ENCODE results near the gene C12orf60. TPM values are rescaled to one million over a fixed set of nuclear protein-coding genes. Genes with fewer than 3 reads are reported as not detected.

The C12orf60 gene
- total RNA-seq, 1 experiment from 2014 or later: 1.9 TPM

DNA sequence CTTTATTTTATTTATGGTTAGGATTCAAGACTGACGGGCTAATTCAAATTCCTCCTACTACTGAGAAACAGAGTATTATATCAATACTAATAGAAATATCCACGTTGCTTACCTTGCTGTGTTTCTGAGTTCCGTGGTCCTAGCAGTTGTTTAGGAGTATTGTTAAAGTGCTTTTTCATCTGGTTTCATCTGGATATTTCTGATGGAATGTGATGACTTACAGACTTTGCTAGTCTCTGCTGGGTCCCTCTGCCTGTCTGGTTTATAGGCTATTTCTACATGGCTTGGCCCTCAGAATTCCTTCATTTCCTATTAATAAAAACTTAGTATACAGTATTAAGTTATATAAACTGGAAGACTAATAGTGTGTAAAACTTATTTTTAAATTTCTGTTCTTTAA is 10.5 kb downstream of the C12orf60 start, which contains the start of gene SMCO3:
Gene SMCO3 (minus strand): TSS at position 169 of the 400 bp plus-strand sequence. CDS start 7,502 bp downstream, outside the sequence.
- Histone ChIP-seq H3K56ac (ENCODE audit: insufficient read length, low read depth, low read length) (no peak within 1 kb of the TSS), H3K9ac (ENCODE audit: extremely low read depth, insufficient read length, low read length) (no peak within 1 kb of the TSS), H3K9me3 (ENCODE audit: control insufficient read depth, low read depth, low read length) (no peaks in the 10 kb centered on the region), H2BK15ac (ENCODE audit: low read depth, low read length) (no peak within 1 kb of the TSS), H4K5ac (ENCODE audit: insufficient read length, low read depth, low read length) (no peak within 1 kb of the TSS), H3K14ac (ENCODE audit: insufficient read depth, low read length) (no peak within 1 kb of the TSS), H3K27me3 (ENCODE audit: insufficient read depth, low read length) (no peaks in the 10 kb centered on the region), H4K91ac (ENCODE audit: insufficient read length, low read depth, low read length) (no peak within 1 kb of the TSS), H3K79me1 (ENCODE audit: insufficient read depth, low read depth, low read length, poor library complexity, severe bottlenecking) (no peaks in the 10 kb centered on the region), H3K4me1 (ENCODE audit: insufficient read depth, low read length) (no peaks in the 10 kb centered on the region), H2BK120ac (ENCODE audit: low read depth, low read length, poor library complexity, severe bottlenecking) (no peak within 1 kb of the TSS), H4K8ac (replicated peaks; ENCODE audit: insufficient read length, low read depth, low read length) (no peak within 1 kb of the TSS), H2AFZ (ENCODE audit: low read length) (no peak within 1 kb of the TSS), H2AK5ac (ENCODE audit: insufficient read length, low read length) (no peak within 1 kb of the TSS), H3K23me2 (ENCODE audit: insufficient read length, low read depth, low read length, poor library complexity, severe bottlenecking) (no peaks in the 10 kb centered on the region), H2BK5ac (ENCODE audit: insufficient read length, low read length) (no peak within 1 kb of the TSS), H2BK12ac (ENCODE audit: insufficient read length, low read depth, low read length) (no peak within 1 kb of the TSS), H3K23ac (ENCODE audit: insufficient read length, low read depth, low read length) (no peak within 1 kb of the TSS), H4K20me1 (ENCODE audit: control insufficient read depth, insufficient read depth, insufficient read length) (no peaks in the 10 kb centered on the region), H3T11ph (ENCODE audit: low read length) (no peak within 1 kb of the TSS), H3K4ac (ENCODE audit: low read depth, low read length) (no peak within 1 kb of the TSS), H3K18ac (ENCODE audit: insufficient read length, low read depth, low read length) (no peak within 1 kb of the TSS), H3K27ac (ENCODE audit: insufficient read length, low read depth, low read length) (no peak within 1 kb of the TSS), H2BK20ac (ENCODE audit: low read depth, low read length, poor library complexity, severe bottlenecking) (no peak within 1 kb of the TSS), H3K79me2 (ENCODE audit: insufficient read depth, low read length) (no peaks in the 10 kb centered on the region), H3K4me2 (ENCODE audit: insufficient read depth, insufficient read length, low read length) (no peak within 1 kb of the TSS)
- no peaks in the 10 kb centered on the region for H3K9me3 Mint-ChIP-seq
- H3K36me3 Mint-ChIP-seq (ENCODE audit: insufficient read depth in 1 of 3, low read depth in 3 of 3): no peaks in the 10 kb centered on the region
- TF ChIP-seq, protein P1, sequence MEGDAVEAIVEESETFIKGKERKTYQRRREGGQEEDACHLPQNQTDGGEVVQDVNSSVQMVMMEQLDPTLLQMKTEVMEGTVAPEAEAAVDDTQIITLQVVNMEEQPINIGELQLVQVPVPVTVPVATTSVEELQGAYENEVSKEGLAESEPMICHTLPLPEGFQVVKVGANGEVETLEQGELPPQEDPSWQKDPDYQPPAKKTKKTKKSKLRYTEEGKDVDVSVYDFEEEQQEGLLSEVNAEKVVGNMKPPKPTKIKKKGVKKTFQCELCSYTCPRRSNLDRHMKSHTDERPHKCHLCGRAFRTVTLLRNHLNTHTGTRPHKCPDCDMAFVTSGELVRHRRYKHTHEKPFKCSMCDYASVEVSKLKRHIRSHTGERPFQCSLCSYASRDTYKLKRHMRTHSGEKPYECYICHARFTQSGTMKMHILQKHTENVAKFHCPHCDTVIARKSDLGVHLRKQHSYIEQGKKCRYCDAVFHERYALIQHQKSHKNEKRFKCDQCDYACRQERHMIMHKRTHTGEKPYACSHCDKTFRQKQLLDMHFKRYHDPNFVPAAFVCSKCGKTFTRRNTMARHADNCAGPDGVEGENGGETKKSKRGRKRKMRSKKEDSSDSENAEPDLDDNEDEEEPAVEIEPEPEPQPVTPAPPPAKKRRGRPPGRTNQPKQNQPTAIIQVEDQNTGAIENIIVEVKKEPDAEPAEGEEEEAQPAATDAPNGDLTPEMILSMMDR (conservative IDR thresholded peaks at IDR 0.05): no peak
- no peak within 1 kb of the TSS for H3K4me3 Mint-ChIP-seq
- no peaks in the 10 kb centered on the region; the same call in 1 of the 2 replicates for H3K27me3 Mint-ChIP-seq (ENCODE audit: low read depth)
- no CpG with 5 or more reads among the region's 3 CpGs for WGBS (ENCODE audit: extremely low coverage, insufficient read length, low lambda C conversion rate)
- no peak within 1 kb of the TSS for H3K27ac Mint-ChIP-seq
- H3K4me1 Mint-ChIP-seq: no peaks in the 10 kb centered on the region
- no peak for DNase-seq
